HG03064 (cell line): ENCODE measurements around the gene PDLIM3.
"Not testable (repeated sequence)": the region's sequence is repeated elsewhere in the genome, so short reads cannot be mapped to it uniquely, and the experiment has no call there.

Experiments used
- ATAC-seq: cut with Tn5 transposase; IDR thresholded peaks from one replicate; pipeline ENCODE4 v1.9.1; 2021; ENCODE audit warnings: low read depth; ENCODE audit not compliant: unreplicated experiment

Gene PDLIM3

DNA sequence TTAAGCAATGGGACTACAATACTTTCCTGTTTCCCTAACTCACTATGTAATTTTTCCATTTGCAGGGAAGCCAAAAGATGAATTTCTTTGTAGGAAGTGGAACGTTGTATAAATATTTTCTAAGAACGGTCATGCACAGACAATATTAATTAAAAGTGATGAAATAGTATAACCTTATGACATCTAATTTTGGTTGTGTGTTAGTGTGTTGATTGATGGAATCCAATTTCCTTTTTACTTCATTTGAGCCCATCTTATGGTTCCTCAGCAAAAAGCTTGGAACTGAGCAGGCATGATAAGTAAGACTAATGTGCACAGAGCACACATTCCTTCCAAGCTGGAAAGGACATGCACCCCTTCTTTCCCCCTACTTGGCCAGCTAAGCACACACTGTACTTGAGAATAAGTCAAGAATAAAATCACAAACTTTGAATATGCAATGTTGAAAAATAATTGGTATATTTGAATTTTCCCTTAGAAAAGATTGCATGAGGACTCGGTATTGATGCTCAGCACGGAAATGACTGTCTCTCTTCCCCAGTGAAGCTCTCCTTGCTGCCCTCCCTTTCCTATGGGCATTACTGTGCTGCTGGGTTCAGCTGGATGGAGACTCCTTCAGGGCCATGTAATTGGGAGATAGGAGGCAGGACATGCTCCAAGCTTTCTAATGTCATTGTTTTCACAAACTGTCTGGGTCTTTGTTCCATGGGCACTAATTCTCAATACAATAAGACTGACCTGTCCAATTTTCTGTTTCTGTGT is 19.2 kb upstream of the PDLIM3 start:
- ATAC-seq = no peak

DNA sequence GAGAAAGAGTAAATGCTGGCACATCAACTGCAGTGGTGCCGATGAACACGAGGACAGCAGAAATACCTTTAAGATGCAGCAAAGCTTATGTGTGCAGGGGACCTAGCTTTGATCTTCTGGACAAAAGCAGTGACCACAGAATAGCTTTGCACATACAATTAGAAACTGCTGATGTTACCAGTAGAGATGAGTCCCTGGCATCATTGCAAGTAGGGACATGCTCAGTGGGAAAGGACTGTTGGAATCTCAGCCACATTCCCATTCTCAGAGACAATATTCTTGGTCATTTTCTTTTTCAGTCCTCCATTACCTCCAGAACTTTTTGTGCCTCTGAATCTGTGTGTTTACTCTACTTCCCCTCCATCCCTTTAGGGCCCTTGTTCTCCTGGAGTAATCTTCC is 16.9 kb upstream of the PDLIM3 start:
- ATAC-seq = no peak

DNA sequence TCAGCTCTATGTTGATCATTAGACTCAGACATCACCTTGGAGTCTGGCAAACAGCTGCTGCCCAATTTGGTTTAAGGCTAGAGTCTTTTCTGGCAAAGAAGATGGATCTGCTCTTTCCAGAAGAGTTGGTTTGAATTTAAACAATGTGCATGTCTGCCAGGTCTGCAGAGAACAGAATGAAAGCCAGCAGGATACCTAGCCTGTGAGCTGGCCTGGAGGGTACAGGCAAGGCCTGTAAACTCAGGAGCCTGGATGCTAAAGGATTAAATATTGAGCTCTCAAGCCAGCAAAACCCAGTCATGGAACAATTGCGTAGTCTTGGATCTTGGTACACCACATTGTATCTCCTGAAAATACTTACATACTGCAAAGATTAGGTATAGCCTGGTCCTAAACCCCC is 15.6 kb upstream of the PDLIM3 start:
- ATAC-seq = no peak

GRCh38 chr4:185549095-185549639 is 13.9 kb upstream of the PDLIM3 start:
- no peak for ATAC-seq

DNA sequence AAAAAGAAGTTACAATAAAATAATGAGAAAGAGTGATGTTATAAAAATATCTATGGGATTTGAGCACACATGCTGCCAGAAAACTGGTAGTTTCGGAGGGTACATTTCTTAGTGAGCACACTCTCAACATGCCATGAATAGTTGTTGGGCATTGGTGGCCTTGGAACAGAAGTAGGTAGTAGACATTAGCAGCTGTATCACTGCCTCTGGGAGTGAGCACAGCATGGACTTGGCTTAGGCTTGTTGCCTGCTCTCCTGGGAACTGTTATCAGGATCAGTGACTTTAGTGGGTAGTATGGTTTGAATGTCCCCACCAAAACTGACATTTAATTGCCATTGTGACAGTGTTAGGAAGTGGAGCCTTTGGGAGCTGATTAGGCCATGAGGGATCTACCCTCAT is 13.3 kb upstream of the PDLIM3 start:
- ATAC-seq = no peak

DNA sequence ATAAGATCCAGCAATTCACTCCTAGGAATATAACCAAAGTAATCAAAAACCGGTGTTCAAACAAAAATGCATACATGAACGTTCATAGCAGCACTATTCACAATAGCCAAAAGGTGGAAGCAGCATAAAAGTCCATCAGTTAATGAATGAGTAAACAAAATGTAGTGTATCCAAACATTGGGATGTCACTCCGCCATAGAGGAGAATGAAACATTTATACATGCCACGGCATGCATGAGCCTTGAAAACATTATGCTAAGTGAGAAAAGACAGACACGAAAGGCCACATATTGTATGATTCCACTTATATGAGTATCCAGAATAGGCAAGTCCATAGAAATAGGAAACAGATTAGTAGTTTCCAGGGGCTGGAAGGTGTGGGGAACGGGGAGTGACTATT is 11.0 kb upstream of the PDLIM3 start:
- no peak for ATAC-seq

DNA sequence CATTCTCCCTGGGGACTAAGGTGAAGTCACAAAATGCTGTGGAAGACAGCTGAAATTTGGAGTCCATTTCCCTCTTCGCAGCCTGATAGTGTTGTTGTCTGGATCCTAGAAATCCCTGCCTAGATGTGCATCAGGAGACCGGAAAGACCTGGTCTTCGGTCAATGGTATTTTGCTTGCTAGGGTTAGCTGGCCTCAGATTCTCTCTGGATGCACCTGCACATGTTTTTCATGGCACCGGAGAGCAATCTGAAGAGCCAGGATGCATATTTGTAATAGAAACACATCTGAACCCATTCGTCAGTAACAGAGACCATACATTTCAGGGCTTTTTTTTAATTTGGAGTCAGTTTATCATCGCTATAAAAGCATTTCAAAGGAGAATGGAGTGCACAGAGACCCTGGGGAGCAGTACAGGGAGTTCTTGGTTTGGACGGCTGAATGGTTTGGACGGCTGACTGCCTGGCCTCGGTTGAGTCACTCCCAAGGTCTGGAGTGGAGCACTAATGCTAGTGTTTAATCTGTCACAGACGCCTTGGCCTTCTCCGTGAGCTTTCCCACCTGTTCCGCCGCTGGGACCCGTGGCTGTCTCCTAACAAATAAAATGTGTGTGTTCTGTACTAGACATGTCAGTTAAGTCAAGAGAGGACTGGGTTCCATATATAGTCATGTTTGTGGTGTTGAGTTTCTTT is 7.5 kb upstream of the PDLIM3 start:
- ATAC-seq = no peak

DNA sequence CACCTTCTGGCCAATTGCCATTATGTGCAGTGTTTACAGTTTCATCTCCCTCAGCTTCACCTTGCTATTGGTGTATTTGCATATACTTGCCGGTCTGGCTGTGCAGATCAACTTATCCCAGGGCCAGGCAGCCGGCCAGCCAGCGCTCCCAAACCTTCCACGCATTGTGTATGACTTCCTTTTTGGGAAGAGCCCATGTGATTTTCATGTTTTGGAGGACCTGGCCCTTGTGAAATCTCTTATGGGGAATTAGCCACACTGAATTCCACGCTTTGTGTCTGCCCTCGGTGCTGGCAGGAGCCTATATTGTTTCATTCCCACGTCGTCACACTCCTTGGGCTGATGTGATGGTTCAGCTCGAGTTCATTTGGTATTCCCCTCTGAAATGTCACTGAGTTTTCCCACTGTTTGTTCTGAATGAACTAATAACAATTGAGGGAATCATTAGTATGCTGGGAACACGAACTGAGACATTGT is 6.0 kb upstream of the PDLIM3 start:
- ATAC-seq = no peak

DNA sequence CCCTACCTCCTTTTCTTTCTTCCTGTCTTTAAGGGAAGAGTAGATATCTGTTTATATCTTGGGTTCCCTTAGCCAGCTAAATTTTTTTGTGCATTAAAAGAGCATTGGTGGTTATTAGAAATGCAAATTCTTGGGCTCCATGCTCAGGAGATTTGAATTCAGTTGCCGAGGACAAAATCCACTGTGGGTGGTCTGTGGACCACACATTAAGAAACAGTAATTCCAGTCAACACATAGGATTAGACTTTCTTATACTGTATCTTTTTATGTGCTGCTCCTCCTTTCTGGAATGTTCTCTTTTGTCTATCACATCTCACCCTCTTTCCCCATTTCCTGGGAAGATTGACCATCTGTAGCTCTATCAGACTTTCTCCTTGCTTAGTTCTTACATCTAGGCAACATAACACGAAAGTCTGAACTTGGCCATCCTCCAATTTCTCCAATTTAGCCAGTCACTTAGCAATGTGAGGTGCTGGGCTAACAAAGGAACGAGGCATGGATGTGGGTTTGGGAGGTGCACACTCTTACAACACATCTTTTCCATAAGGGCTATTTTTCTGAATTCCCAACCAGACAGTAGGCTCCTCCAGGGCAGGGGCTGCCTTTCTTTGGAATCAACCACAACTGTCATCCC is 5.3 kb upstream of the PDLIM3 start:
- ATAC-seq = no peak

DNA sequence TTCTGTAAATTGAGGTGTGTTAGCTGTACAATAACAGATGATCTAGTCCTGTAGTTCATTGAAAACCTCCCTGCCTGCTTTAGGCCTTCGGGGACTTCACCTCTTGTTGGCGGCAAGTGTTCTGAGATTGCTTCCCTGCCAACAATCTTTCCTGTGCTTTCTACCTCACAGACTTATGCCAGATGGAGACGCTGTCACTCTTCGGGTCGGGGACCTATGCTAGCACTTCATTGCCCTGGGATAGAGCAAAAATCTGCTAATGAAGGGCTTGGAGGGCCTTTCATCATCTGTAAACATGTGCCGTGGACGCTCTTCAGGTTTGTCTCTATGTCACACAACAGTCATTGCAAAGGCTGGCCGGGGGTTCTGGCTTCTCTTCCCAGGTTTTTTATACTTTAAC is 4.7 kb upstream of the PDLIM3 start:
- ATAC-seq = no peak

DNA sequence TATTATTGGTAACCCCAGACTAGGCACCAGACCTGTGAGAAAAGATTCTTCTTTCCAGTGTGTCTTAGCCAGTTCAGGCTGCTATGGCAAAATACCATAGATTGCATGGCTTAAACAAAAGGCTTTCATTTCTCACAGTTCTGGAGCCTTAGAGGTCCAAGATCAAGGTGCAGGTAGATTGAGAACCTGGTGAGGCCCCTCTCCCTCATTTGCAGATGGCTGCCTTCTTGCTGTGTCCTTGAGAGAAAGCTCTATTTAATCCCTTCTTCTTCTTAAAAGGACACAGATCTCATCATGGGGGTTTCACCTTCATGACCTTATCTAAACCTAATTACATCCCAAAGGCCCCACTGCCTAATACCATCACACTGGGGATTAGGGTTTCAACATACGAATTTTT is 3.5 kb upstream of the PDLIM3 start:
- ATAC-seq = no peak

- ATAC-seq = no peak
Measured at GRCh38 chr4:185536411-185536709, 1.1 kb upstream of the PDLIM3 start.

GRCh38 chr4:185535612-185536410 is 504 bp upstream of the PDLIM3 start:
- no peak for ATAC-seq

DNA sequence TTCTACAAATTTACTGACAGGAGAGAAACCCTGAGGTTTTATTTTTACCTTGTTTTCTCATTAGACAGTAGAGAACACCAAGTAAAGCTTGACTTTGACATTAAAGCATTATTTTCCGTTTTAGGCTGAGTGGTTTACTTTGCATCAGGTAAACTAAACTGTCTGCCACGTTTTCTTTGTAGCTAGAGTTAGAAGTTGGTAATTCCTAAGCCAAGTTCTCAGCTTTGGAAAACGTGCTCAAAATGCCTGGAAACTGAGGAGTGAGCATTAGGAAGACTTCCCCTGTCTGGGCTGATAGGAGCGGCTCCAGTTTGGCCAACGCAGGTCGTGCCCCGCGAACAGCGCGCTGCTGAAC is 819 bp downstream of the PDLIM3 start:
- no peak for ATAC-seq

DNA sequence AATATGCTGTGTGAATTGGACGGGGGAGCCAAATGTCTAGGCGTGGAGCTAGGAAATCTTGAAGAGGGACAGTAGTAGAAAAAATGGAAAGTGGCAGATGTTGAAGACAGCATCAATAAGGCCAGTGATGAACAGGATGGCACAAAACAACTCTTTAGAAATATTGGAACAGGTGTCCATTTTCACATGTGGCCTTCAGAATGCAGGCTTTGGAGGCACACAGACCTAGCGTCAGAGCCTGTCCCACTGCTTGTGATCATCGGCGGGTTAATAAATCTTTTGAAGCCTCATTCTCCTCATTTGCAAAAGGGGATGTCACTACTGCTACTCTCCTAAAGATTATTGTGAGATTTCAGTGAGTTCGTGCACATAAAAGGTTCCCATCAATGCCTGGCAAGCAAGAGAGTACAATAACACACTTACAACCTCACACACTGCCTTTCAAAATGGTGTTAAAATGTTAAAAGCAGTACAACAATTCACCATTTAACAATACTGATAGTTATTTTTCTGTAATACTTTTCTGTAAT is 2.4 kb downstream of the PDLIM3 start:
- no peak for ATAC-seq

DNA sequence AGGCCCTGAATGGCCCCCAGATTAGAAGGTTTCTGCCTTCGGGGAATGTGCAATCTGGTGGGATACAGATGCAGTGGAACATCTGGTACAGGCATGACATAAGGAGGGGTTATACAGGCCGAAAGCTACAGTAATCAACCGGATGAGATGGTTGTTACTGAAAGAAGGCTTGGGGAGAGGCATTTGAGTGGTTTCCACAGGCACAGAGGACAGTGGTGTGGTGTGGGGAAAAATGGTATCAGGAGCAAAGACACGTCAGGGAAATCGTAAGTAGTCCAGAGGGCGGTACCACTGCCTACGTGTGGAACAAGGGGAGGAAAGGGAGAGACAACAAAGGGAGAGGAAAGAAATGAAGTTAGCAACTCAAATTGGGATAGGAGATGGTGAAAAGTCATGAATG is 3.0 kb downstream of the PDLIM3 start:
- ATAC-seq = no peak

- ATAC-seq = not testable (repeated sequence)
Measured at GRCh38 chr4:185531654-185532053, 3.7 kb downstream of the PDLIM3 start.

- ATAC-seq = no peak
Measured at GRCh38 chr4:185529413-185529812, 5.9 kb downstream of the PDLIM3 start.

DNA sequence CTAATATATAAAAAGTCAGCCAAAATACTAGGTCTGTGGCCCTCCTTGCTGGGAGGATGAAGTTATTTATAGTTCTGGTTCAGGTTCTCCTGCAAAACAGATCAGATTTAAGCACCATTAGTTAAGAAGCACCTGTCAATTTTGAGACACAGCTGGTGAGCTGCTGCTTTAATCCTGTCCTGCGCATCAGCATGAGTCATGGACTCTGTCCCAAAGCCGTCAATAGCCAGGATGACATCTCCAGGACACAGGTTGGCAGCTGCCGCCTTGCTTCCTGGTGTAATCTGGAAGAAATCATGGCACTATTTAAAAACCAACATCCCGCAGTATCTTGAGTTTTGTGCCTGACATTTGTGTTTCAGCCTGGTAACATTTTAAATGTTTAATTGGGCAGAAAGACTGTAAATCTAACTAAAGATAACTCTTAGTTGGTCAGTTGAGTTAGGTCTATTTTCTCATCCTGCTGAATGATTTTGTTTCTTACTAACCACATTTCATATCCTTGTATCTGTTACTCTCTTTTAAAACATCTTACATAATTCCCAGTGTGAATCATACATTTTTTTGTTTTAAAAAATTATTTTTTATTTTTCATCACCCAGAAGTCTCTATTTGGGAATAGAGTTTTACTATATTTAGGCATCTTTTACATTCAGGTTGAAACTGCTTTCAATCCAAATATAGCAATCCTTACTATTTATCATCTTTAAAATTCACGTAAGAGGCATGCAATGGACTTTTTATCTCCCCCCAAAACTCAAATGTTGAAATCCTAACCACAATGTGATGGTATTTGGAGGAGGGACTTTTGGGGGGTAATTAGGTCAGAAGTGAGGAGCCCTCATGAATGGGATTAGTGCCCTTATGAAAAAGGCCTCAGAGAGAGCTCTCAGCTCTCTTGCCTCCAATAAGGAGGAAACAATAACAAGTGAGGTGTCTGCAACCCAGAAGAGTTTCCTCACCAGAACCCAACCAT is 10.1 kb downstream of the PDLIM3 start:
- ATAC-seq = no peak

- no peak for ATAC-seq
Measured at GRCh38 chr4:185523862-185524261, 11.4 kb downstream of the PDLIM3 start.
